ENCODE data around the gene FAM8A1. TPM values are rescaled to one million over a fixed set of nuclear protein-coding genes. Genes with fewer than 3 reads are reported as not detected.

FAM8A1 gene
- polyA plus RNA-seq, 1 of the 3 experiments (the other 2 are of a cell fraction), result 5.0 TPM

- Histone ChIP-seq H2AFZ (ENCODE audit: low read depth) (no peak overlapping the region), H3K79me2 (ENCODE audit: insufficient read depth) (no peaks in the 10 kb centered on the region), H4K20me1 (ENCODE audit: insufficient read depth) (no peaks in the 10 kb centered on the region), H3K4me1 (ENCODE audit: control insufficient read depth in 1 of 2, insufficient read depth in 2 of 2, low read depth in 1 of 2, low read length in 1 of 2) (no peaks in the 10 kb centered on the region), H3K36me3 (replicated peaks in 1 of 2; ENCODE audit: control insufficient read depth in 1 of 2, insufficient read depth in 2 of 2, low read length in 1 of 2) (no peaks in the 10 kb centered on the region), H3K27me3 (ENCODE audit: insufficient read depth) (no peaks in the 10 kb centered on the region), H3K9me2 (no peaks in the 10 kb centered on the region), H3K9ac (no peak overlapping the region), H3F3A (replicated peaks; ENCODE audit: insufficient read depth) (peaks cover under 1% of the 10 kb centered on the region), H3K9me3 (no peaks in the 10 kb centered on the region), H3K27ac (ENCODE audit: low read depth in 2 of 2, low read length in 1 of 2) (no peak overlapping the region), H3K4me3 (ENCODE audit: low read depth in 2 of 2, low read length in 1 of 2) (no peak overlapping the region), H3K4me2 (no peak overlapping the region)
- TF ChIP-seq POLR2AphosphoS5 (IDR thresholded peaks at IDR 0.05; ENCODE audit: low read depth, low read length), result no peak
- peak; percentile 77 for TF ChIP-seq TCF12 (IDR thresholded peaks at IDR 0.05)
- 0 out of 2 replicates have a peak, but pooled peaks have one; percentile 23 for TF ChIP-seq MAX (IDR thresholded peaks at IDR 0.05; ENCODE audit: low read depth)
- TF ChIP-seq FOXM1 (IDR thresholded peaks at IDR 0.05; ENCODE audit: low read depth), result no peak
- peak; percentile 52 for TF ChIP-seq FOSL2 (IDR thresholded peaks at IDR 0.05; ENCODE audit: borderline replicate concordance, low read depth)
- TF ChIP-seq EP300 (IDR thresholded peaks at IDR 0.05; ENCODE audit: borderline replicate concordance in 1 of 2, low read depth in 1 of 2, low read length in 1 of 2), result peak in 1 of 2 experiments; percentile 14; a peak in 1 of 4 replicates
- TF ChIP-seq JUND (IDR thresholded peaks at IDR 0.05), result peak; percentile 43; the same call in 1 of the 2 replicates
- POLR2A ChIA-PET, result no interaction called here
- WGBS (ENCODE audit: low lambda C conversion rate), result 36% methylated on average over 5 of the region's 5 CpGs
- CTCF ChIA-PET, result interaction anchor here (2.3 kb wide), 1 partner anchor 215 kb away, joined by 13 read pairs; no protein-coding TSS in a partner anchor
- no peak for DNase-seq
Observed at GRCh38 chr6:17589406-17590096, 10.6 kb upstream of the FAM8A1 start.

- H3K9me3 ChIP-seq, result no peaks in the 10 kb centered on the region
- no peaks in the 10 kb centered on the region for H3K79me2 ChIP-seq (ENCODE audit: insufficient read depth)
- no peak overlapping the region for H3K4me2 ChIP-seq
- CTCF ChIA-PET, result interaction anchor here (1.2 kb wide), 1 partner anchor 424 kb away, joined by 4 read pairs; no protein-coding TSS in a partner anchor
- H2AFZ ChIP-seq (ENCODE audit: low read depth), result no peak overlapping the region
- H3K9me2 ChIP-seq, result no peaks in the 10 kb centered on the region
- no peak overlapping the region for H3K4me3 ChIP-seq (ENCODE audit: low read depth in 2 of 2, low read length in 1 of 2)
- H3K27me3 ChIP-seq (ENCODE audit: insufficient read depth), result no peaks in the 10 kb centered on the region
- H3K36me3 ChIP-seq (replicated peaks in 1 of 2; ENCODE audit: control insufficient read depth in 1 of 2, insufficient read depth in 2 of 2, low read length in 1 of 2), result no peaks in the 10 kb centered on the region
- H3K9ac ChIP-seq, result no peak overlapping the region
- WGBS (ENCODE audit: low lambda C conversion rate), result 100% methylated on average over 1 of the region's 1 CpG
- no peaks in the 10 kb centered on the region for H4K20me1 ChIP-seq (ENCODE audit: insufficient read depth)
- no peak for DNase-seq
- H3F3A ChIP-seq (replicated peaks; ENCODE audit: insufficient read depth), result no peaks in the 10 kb centered on the region
- POLR2A ChIA-PET, result no interaction called here
- H3K4me1 ChIP-seq (ENCODE audit: control insufficient read depth in 1 of 2, insufficient read depth in 2 of 2, low read depth in 1 of 2, low read length in 1 of 2), result no peaks in the 10 kb centered on the region
- H3K27ac ChIP-seq (ENCODE audit: low read depth in 2 of 2, low read length in 1 of 2), result no peak overlapping the region
- no peak for TF ChIP-seq CHD2 (IDR thresholded peaks at IDR 0.05; ENCODE audit: low read length, partially characterized antibody)
- no peak for TF ChIP-seq ZBTB33 (IDR thresholded peaks at IDR 0.05; ENCODE audit: borderline replicate concordance, low read depth)
- TF ChIP-seq, protein P1, sequence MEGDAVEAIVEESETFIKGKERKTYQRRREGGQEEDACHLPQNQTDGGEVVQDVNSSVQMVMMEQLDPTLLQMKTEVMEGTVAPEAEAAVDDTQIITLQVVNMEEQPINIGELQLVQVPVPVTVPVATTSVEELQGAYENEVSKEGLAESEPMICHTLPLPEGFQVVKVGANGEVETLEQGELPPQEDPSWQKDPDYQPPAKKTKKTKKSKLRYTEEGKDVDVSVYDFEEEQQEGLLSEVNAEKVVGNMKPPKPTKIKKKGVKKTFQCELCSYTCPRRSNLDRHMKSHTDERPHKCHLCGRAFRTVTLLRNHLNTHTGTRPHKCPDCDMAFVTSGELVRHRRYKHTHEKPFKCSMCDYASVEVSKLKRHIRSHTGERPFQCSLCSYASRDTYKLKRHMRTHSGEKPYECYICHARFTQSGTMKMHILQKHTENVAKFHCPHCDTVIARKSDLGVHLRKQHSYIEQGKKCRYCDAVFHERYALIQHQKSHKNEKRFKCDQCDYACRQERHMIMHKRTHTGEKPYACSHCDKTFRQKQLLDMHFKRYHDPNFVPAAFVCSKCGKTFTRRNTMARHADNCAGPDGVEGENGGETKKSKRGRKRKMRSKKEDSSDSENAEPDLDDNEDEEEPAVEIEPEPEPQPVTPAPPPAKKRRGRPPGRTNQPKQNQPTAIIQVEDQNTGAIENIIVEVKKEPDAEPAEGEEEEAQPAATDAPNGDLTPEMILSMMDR (IDR thresholded peaks at IDR 0.05), result no peak
- TF ChIP-seq REST (IDR thresholded peaks at IDR 0.05; ENCODE audit: low read depth, low read length), result no peak
- TF ChIP-seq, protein P2, sequence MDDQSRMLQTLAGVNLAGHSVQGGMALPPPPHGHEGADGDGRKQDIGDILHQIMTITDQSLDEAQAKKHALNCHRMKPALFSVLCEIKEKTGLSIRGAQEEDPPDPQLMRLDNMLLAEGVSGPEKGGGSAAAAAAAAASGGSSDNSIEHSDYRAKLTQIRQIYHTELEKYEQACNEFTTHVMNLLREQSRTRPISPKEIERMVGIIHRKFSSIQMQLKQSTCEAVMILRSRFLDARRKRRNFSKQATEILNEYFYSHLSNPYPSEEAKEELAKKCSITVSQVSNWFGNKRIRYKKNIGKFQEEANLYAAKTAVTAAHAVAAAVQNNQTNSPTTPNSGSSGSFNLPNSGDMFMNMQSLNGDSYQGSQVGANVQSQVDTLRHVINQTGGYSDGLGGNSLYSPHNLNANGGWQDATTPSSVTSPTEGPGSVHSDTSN (IDR thresholded peaks at IDR 0.05), result no peak
- TF ChIP-seq MAX (IDR thresholded peaks at IDR 0.05; ENCODE audit: low read depth), result no peak
- no peak for TF ChIP-seq NFIC (IDR thresholded peaks at IDR 0.05; ENCODE audit: borderline replicate concordance)
- TF ChIP-seq USF1 (IDR thresholded peaks at IDR 0.05; ENCODE audit: borderline replicate concordance, low read depth), result no peak
- no peak for TF ChIP-seq JUND (IDR thresholded peaks at IDR 0.05)
- no peak for TF ChIP-seq RXRA (IDR thresholded peaks at IDR 0.05; ENCODE audit: borderline replicate concordance, low read depth)
- TF ChIP-seq EZH2phosphoT487 (IDR thresholded peaks at IDR 0.05; ENCODE audit: borderline replicate concordance, low read depth), result no peak
Observed at GRCh38 chr6:17591287-17591686, 8.8 kb upstream of the FAM8A1 start.

All from SK-N-SH (cell line).